GM12873 (cell line): ENCODE measurements around the gene ARHGAP42.

Experiments
- TF ChIP-seq, protein P1 (sequence below): IDR thresholded peaks from 2 replicates; pipeline ENCODE4 v1.5.1; 2012; ENCODE audit warnings: low read depth, mild to moderate bottlenecking, moderate library complexity, low read length, control low read depth; ENCODE audit not compliant: insufficient read depth; ENCODE audit errors: missing control alignments

Gene ARHGAP42

DNA sequence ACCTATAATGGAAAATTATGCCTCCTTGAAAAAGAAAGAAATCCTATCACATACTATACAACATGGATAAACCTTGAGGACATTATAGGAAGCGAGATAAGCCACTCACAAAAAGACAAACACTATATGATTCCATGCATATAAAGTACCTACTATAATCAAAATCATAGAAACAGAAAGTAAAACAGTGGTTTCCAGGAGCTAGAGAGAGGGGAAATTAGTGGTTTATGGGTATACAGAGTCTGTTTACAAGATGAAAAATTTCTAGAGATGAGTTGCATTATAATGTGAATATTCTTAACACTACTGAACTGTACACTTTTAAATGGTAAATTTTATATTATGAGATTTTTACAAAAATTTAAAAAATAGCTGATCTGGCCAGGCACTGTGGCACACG is 40.5 kb upstream of the ARHGAP42 start:
- TF ChIP-seq, protein P1, sequence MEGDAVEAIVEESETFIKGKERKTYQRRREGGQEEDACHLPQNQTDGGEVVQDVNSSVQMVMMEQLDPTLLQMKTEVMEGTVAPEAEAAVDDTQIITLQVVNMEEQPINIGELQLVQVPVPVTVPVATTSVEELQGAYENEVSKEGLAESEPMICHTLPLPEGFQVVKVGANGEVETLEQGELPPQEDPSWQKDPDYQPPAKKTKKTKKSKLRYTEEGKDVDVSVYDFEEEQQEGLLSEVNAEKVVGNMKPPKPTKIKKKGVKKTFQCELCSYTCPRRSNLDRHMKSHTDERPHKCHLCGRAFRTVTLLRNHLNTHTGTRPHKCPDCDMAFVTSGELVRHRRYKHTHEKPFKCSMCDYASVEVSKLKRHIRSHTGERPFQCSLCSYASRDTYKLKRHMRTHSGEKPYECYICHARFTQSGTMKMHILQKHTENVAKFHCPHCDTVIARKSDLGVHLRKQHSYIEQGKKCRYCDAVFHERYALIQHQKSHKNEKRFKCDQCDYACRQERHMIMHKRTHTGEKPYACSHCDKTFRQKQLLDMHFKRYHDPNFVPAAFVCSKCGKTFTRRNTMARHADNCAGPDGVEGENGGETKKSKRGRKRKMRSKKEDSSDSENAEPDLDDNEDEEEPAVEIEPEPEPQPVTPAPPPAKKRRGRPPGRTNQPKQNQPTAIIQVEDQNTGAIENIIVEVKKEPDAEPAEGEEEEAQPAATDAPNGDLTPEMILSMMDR: no peak

DNA sequence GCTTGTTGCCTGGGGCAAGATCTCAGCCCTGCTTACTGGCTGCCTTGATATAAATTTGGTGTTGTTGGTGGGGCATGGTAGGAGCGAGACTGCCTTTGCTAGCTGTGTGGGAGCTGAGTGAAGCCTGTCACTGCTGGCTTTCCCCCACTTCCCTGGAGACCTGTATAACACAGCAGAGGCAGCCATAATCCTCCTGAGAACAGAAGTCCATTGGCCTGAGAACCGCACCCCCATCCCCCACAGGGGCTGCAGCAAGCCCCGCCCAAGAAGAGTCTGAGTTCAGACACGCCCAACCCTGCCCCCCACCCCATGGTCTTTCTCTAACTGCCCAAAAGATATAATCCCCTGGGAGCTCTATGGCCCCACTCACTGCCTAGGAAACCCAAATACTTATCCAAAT is 39.2 kb upstream of the ARHGAP42 start:
- TF ChIP-seq, protein P1: no peak

DNA sequence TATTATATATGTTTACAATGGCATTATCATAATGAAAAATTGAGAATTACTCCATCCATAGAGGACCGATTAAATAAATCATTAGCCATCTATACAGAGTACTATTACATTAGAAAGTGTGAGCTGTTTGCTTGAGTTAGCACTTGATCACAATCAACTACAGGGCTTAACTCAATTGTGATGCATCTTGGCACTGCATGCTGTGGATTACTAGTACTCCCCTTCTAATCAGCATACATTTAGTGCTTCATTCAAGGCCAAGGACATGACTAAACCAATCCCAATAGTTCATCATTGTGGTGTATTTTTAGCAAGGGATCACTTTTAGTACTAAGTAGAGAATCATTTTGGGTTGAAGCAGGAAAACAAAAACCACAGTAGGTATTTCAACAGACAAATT is 23.5 kb upstream of the ARHGAP42 start:
- TF ChIP-seq, protein P1: no peak

DNA sequence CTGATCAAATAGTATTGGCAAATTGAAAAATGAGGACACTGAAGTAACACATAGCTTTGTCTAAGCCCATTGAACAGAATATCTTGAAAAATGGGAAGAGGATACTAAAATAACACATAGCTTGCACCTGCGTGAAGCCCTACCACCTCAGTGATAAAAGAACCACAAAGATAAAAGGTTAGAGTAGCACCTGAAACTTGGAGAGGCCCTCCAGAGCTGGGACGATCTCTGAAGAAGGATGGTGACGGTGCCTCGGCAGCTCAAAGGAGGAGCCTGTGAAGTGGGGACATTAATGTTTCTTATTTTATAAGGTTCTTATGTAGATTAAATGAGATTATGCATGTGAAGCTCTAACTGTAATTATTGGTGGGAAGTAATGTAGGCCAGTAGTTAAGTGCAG is 23.1 kb upstream of the ARHGAP42 start:
- TF ChIP-seq, protein P1: no peak

DNA sequence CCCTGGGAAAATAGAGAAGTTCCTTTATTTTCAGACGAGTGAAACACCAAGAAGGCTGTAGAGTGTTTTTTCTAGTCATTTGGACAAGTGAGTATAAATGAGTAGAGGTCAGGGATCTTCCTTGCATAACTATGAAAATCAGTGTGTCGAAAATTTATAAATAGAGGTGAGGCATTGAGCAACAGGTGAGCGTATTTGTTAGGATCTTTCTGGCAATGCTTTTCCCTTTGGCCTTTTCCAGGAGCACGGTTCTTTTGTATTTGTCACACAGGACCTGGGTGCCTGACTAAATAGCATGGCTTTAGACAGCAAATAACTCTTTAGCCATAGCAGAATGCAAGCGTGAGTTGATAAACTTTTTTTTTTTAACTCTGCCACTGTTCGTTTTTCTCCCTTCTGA is 19.6 kb upstream of the ARHGAP42 start:
- TF ChIP-seq, protein P1: no peak

DNA sequence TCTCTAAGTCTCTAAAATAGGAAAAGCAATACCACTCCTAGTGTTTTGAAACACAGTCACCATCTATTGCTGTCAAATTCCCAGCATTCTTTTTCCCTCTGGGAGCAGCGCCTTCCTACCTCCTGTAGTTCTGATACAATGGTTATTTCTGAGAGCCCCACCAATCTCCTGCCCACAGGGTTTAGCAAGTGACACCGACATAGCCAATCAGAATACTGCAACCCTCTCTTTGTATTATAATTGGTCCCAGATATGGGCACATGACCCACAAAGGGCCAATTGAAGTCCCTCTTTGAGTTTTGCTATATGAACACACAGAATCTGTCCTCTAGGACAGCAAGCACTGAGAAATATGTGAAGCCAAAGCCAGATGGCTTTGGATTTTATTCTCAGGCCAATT is 16.9 kb upstream of the ARHGAP42 start:
- TF ChIP-seq, protein P1: no peak

DNA sequence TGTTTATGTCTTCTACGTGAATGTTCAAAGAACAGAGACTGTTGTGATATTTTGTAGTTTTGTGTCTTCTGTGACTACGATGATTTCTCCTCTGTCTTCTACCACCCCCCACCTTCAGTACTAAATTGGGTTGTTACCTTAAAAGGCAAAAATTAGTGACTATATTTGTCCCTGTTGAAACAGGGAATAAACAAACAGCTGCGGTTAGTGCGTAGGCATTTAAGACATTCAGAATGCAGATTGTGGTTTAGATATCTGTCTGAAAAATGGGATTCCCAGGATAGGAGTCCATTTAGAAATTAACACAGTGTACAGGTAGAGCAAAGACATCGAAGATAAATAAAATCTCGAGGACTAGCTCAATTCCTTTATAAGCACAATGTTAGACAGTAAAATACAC is 15.6 kb upstream of the ARHGAP42 start:
- TF ChIP-seq, protein P1: no peak
